GM15510 (cell line): ENCODE data around the gene TPST2.
A peak's percentile ranks its signal among the peaks of the same experiment; 100 is the strongest.

Source experiments
- POLR2A ChIP-seq: IDR thresholded peaks from 3 replicates; pipeline ENCODE4 v1.6.1; 2011; ENCODE audit warnings: borderline replicate concordance; ENCODE audit not compliant: insufficient read length; ENCODE audit errors: extremely low read depth

The TPST2 gene

DNA sequence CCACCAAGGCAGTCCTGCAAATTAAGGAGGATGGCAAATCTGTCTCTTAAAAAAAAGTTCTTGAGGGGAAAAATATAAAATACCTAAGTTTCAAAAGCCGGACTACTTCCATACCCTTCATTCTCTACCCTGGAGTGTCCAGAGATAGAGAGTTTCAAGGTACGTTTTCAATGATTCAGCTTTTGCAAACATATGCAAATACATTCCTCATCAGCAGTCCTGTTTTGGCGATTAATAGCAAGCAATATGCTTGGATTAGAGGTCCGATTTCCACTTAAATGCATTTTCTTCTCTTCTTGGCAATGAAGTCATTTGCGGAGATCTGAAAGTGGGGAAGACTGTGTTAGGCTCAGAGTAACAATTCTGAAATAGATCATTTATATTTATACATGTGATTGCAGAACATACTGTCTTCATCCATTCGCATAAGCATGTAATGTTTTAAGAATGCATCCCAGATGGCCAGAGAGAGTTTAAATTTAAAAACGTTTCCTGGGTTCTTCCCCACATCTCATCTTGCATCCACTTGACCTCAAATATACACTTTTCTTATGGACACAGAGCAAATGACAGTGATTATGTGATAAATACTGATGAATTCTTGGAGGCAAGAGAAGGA, 63.9 kb downstream of the TPST2 start:
- TF ChIP-seq POLR2A, result no peak

DNA sequence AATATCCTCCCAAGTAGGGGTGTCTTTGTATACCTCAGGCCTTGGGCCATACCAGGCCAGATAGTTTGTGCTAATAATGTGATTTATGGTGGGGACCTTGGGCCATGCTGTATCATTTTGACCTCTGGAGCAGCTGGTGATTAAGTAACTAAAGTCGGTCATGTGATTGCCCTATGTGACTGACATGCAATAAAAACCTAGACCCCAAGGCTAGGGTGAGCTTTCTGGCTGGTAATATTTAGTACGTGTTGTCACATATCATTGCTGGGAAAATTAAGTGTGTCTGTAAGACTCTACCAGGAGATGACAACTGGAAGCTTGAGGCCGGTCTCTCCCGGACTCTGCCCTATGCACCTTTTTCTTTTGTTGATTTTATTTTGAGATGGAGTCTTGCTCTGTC, 65.1 kb downstream of the TPST2 start:
- TF ChIP-seq POLR2A, result no peak

DNA sequence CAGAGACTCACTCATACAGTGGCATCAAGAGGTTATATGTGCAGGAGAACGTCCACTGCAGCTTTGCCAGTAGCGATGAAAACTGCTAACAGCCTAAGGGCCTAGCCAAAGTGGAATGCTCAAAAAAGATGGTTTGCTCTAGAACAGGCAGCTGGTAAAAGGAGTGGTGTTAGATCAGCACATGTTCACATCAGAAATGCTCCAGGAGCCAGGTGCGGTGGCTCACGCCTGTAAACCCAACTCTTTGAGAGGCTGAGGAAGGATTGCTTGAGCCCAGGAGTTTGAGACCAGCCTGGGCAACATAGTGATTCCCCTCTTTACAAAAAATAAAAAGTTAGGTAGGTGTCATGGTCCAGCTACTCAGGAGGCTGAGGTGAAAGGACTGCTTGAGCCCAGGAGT, 67.3 kb downstream of the TPST2 start:
- TF ChIP-seq POLR2A, result no peak

DNA sequence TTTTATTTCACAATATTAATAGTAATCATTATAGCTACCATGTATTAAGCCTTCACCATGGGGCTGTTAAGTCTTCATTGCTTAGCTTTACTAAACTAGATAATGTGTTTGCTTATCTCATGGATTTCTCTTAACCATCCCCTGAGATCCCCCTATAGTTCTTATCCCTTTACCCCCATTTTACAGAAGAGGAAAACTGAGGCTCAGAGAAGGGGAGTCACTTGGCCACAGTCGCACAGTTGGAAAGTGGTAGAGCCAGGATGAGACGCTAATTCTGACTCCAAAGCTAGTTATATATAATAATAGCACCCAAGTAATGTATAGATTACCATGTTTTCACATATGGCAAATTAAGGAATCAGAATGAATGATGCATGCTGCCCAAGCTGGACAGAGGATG, 67.9 kb downstream of the TPST2 start:
- no peak for TF ChIP-seq POLR2A

DNA sequence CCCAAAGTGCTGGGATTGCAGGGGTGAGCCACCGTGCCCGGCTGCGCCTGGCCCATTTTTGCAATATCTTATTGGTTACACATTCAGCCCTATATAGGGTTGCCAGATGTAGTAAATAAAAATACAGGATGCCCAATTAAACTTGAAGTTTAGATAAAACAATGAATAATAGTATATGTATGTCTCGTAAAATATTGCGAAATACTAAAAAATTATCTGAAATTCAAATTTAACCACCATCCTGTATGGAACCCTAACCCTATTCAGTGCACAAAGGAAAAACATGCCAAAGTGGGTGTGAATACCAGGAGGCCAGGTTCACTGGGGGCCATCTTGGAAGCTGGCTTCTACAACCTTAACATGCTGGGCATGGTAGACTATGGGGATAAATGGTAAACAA, 72.5 kb downstream of the TPST2 start:
- no peak for TF ChIP-seq POLR2A

DNA sequence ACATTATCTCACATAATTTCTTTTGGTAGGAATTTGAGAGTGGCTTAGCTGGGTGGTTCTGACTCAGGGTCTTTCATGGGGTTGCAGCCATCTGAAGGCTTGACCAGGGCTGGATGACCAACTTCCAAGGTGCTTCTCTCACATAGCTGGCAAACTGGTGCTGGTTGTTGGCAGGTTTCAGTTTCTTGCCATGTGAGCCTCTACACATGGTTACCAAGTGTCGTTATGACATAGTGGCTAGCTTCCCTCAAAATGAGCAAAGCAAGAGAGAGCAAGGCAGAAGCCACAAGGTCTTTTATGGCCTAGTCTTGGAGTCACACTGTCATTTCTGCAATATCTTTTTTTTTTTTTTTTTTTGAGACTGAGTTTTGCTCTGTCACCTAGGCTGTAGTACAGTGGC, 73.4 kb downstream of the TPST2 start:
- no peak for TF ChIP-seq POLR2A

DNA sequence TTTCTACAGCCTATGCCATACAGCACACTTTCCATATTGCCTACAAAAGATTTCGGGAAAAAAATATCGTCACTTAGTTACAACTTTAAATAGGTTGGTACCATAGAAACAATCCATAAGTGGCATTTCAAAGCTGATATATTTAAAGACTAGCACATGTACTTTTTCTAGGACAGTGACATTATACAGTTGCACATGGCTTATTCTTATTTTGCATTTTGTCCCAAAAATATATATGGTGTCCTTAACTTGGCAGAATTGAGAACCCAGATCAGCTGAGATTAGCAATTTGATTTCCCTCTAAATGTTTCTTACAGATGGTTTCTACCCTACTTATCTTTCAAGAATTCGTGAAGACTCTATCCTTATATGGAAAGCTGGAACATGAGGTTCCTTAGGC, 74.0 kb downstream of the TPST2 start:
- TF ChIP-seq POLR2A, result no peak

DNA sequence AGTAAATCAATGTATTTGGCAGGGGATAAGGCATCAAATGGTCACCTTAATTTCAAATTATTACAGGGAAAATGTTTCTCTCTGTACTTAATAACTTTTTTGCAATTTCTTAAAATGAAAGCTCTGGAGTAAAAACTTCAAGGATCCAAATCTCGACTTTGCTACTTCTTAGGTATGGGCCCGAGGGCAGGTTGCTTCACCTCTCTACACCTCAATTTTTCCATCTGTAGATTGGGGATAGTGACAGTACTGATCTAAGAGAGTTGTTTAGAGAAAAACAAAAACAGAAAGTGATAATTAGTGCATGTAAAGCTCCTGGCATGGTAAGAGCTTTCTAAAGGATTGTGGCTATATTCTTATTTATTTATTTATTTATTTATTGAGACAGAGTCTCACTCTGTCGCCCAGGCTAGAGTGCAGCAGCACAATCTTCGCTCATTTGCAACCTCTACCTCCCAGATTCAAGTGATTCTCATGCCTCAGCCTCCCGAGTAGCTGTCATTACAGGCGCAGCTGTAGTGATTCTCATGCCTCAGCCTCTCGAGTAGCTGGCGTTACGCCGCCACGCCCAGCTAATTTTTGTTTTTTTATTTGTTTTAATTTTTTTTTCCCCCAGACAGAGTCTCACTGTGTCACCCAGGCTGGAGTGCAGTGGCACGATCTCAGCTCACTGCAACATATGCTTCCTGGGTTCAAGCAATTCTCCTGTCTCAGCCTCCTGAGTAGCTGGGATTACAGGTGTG, 75.3 kb downstream of the TPST2 start:
- TF ChIP-seq POLR2A, result no peak

DNA sequence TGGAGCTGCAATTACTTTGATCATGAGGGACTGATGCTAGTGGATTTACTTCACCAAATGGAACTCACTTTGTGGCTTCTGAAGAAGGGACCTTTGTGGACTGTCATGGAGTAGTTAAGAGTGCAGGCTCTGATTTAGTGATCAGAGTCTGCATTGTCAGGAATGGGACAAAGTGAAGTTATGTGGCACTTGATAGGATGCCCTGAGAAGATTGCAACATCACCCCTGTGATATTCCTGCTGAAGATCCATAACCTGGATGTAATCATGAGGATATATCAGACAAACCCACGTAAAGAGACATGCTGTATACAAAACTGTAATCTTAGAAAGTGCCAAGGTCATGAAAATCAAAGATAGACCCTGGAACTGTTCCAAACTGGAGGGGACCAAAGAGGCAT, 76.1 kb downstream of the TPST2 start:
- TF ChIP-seq POLR2A, result no peak

DNA sequence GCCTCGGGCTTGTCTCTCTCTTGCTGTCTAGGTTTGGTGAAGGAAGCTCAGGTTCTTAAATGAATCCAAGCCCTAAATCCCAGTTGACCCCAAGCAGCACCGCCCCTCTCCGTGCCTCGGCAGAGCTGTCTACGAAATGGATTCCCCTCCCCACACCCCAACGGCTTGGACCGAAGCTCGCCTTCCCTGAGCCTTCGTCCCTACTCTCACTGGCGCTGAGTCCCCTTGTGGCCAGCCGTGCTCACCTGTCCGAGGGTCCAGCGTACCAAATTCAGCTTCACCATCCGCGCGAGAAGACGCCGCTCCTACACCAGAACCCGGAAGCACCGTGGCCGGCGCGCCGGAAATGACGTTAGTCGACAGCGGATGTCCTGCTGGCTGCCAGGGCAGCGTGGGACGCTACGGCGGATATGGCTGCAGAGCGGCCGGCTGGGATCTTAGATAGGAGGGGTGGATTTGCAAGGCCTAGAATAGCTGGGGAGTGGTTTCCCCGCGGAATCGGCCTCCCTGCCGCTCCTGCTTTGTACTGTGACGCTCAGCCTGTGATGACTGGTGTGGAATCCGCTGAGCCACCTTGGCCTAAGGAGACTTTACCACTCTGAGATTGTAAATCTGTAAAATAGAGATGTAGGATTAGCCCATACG, 77.7 kb downstream of the TPST2 start, which contains the start of gene TFIP11:
TFIP11 (minus strand) TSS at position 325 of the 645 bp plus-strand sequence. CDS start 2,201 bp downstream, outside the sequence.
- peak; percentile 86 for TF ChIP-seq POLR2A

DNA sequence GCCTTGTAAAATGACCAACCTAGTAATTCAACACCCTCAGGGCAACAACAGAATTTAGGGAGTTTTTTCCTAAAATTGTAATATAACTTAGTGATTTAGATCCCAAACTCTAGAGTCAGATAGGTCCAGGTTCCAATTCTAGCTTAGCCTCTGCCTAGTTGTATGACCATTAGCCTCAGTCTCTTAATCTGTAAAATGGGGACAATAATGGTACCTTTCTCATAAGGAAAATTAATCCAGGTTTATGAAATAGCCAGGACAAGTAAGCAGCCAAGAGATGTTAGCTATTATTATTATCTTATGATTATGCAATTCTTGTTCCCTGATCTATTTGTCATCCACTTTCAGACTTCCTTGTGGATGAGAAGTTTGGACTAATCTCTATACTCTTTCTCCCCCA, 81.8 kb downstream of the TPST2 start:
- TF ChIP-seq POLR2A, result no peak

DNA sequence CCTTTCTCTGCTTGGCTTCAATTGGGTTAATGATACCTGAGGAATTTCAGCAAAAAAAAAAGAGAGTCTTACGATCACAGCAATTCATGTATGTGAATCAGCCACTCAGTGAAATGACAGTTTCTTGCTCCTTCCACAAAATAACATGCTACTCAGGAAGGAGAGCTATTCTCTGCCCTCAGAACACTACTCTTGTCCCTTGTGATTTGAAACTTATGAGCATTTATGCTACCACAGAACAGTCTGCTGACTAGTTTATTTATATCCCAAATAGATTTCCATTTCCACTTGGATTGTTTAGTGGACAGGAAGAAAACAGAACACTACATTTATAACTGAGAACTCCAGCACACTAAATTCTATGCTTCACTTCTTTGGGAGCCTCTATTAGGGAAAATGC, 86.2 kb downstream of the TPST2 start:
- TF ChIP-seq POLR2A, result no peak

DNA sequence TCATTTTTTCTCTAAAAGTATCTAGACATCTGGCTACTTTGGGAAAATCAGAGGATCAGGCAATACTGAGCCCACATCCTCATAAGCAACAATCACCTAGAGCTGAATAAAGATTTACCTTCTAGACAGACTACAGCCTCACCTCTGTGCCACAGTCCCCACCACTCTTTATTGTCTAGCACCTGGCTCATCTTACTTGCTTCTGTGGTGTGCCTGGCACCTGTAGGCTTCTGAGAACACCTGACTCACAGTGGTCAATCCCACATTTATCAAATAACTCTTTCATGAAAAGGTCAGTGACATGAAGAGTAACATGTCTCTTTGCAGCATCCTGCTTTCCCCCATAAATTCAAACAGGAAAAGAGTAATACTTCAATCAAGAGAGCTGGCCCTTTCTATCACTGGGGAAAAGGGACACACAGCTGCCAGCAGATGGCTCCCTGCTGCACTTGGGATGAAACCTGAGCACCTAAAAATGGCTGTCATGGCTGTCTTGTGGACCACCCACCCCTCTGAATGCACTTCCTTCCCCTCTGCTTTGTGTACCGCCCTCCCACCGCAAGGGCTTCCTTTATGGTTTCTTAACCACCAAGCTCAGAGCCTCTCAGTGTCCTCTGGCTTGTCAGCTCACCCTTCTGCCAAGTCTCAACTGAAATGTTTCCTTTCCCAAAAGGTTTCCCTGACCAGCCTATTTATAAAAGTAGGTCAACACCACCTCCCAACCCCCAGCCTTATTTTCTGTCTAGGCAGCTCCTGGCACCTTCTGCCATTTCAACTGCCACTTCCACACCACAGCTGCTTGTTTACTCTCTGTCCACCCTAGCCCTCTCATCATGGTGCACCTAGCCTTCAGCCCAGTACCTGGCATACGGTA, 87.0 kb downstream of the TPST2 start:
- TF ChIP-seq POLR2A, result no peak

DNA sequence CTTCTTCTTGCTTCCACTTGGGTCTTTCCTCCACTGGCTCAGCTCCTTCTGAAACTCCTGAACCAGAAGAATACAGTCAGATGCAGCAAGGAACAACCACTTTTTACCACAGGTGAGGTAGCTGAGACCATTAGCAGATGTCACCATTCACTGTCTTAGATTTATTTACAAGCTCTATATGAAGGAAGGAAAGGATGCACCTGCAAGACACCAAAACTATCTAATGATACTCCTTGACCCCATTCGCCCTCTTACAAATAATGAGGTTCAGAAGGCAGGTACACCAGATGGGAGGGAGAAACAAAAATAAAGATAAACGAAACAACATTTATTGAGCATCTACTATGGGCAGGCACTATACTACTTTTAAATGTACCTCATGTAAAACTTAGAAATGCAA, 87.9 kb downstream of the TPST2 start:
- no peak for TF ChIP-seq POLR2A

DNA sequence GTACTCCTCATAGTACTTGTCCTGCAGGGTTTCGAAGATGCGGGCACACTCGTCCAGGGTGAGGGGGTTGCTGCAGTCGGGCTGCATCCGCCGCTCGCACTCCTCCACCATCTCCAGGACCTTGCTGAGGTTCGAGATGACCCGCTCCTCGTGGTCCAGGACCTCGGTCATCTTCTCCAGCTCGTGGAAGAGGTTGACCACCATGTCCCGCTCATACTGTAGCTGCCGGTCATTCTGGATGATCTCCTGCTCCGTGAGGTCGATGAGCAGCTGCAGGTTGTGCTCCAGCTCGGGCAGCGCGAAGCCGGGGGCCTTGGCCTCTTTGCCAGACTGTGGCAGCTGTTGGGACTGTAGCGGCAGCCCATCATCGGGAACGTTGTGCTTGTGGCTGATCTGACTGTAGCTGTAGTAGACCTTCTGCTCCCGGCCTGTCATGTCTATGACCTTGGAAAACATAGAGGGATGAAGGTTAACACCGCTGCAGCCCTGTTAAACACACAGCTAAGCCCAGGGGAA, 90.7 kb downstream of the TPST2 start:
- no peak for TF ChIP-seq POLR2A
